HepG2 (cell line): Measurements from ENCODE around the gene ARHGAP12.

Source experiments
- BCL6 ChIP-seq: IDR thresholded peaks from 2 replicates; pipeline ENCODE4 v1.6.1; 2016; ENCODE audit warnings: missing genetic modification reagents, missing compliant biosample characterization
- NBN ChIP-seq: fragments of 450-650 bp; conservative IDR thresholded peaks from 2 replicates; pipeline ENCODE4 v1.6.1; 2017
- ZNF30 ChIP-seq: sonication (generic); formaldehyde crosslinking; IDR thresholded peaks from 2 replicates; pipeline ENCODE4 v1.5.0; 2020; ENCODE audit warnings: mild to moderate bottlenecking, missing genetic modification reagents
- TF ChIP-seq, protein P1 (sequence below), 2 experiments: IDR thresholded peaks; 2 replicates each; pipeline ENCODE4 v1.6.1; 2011 to 2012; ENCODE audit warnings: low read length in 2 of 2, borderline replicate concordance in 1 of 2, low read depth in 1 of 2, mild to moderate bottlenecking in 1 of 2, moderate library complexity in 1 of 2

DNA sequence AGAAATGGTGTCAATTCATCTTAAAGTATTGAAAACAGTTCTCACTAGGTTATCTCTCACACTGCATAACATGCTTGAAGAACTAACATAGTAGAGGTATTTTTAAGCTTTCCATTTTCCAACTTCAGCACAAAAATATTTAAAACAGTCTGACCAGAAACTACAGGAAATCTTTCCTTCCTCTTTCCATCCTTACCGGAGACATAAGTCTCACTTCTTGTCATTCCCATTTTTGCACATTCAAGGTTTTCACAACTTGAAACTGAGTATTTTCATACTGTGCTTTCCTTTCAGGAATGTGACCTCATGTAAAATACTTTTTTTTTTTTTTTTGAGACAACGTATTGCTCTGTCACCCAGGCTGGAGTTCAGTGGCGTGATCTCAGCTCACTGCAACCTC, 45.2 kb downstream of the ARHGAP12 start:
- TF ChIP-seq, protein P1, sequence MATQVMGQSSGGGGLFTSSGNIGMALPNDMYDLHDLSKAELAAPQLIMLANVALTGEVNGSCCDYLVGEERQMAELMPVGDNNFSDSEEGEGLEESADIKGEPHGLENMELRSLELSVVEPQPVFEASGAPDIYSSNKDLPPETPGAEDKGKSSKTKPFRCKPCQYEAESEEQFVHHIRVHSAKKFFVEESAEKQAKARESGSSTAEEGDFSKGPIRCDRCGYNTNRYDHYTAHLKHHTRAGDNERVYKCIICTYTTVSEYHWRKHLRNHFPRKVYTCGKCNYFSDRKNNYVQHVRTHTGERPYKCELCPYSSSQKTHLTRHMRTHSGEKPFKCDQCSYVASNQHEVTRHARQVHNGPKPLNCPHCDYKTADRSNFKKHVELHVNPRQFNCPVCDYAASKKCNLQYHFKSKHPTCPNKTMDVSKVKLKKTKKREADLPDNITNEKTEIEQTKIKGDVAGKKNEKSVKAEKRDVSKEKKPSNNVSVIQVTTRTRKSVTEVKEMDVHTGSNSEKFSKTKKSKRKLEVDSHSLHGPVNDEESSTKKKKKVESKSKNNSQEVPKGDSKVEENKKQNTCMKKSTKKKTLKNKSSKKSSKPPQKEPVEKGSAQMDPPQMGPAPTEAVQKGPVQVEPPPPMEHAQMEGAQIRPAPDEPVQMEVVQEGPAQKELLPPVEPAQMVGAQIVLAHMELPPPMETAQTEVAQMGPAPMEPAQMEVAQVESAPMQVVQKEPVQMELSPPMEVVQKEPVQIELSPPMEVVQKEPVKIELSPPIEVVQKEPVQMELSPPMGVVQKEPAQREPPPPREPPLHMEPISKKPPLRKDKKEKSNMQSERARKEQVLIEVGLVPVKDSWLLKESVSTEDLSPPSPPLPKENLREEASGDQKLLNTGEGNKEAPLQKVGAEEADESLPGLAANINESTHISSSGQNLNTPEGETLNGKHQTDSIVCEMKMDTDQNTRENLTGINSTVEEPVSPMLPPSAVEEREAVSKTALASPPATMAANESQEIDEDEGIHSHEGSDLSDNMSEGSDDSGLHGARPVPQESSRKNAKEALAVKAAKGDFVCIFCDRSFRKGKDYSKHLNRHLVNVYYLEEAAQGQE (IDR thresholded peaks at IDR 0.05; ENCODE audit: borderline replicate concordance in 1 of 2, low read depth in 1 of 2, low read length in 2 of 2) = no peak
- TF ChIP-seq NBN (no peak), ZNF30 (CRISPR knock-in tag) (no peak), BCL6 (CRISPR knock-in tag) (no peak)
